Activated CD4-positive, CD25-positive, alpha-beta regulatory T cell treated with anti-CD3 and anti-CD28 coated beads, Interleukin-2, amount 50 U/mL, for 72 hours (primary cell): Measurements from ENCODE around the gene WFS1.

Experiments used
- DNase-seq: peaks from one replicate; pipeline ENCODE4 v3.0.0; 2021

The WFS1 gene

GRCh38 chr4:6280365-6280996 lies 10.8 kb downstream of the WFS1 start:
- no peak for DNase-seq

- DNase-seq: no peak
These were observed 12.0 kb downstream of the WFS1 start for GRCh38 chr4:6281436-6282313.

- no peak for DNase-seq
These were observed 12.7 kb downstream of the WFS1 start for GRCh38 chr4:6282314-6282771.

GRCh38 chr4:6283282-6283681 lies 13.6 kb downstream of the WFS1 start:
- DNase-seq: no peak

- no peak for DNase-seq
These were observed 17.6 kb downstream of the WFS1 start for GRCh38 chr4:6287017-6287788.

- no peak for DNase-seq
These were observed 18.7 kb downstream of the WFS1 start for GRCh38 chr4:6288342-6288741.

GRCh38 chr4:6288871-6289270 lies 19.2 kb downstream of the WFS1 start:
- no peak for DNase-seq

GRCh38 chr4:6290256-6290655 lies 20.6 kb downstream of the WFS1 start:
- DNase-seq: no peak

GRCh38 chr4:6290769-6291547 lies 21.3 kb downstream of the WFS1 start:
- DNase-seq: no peak

GRCh38 chr4:6291784-6292297 lies 22.2 kb downstream of the WFS1 start:
- DNase-seq: no peak

- DNase-seq: no peak
These were observed 22.9 kb downstream of the WFS1 start for GRCh38 chr4:6292376-6293096.

GRCh38 chr4:6293097-6293445 lies 23.4 kb downstream of the WFS1 start:
- no peak for DNase-seq

GRCh38 chr4:6293661-6294060 lies 24.0 kb downstream of the WFS1 start:
- DNase-seq: no peak

- DNase-seq: no peak
These were observed 25.2 kb downstream of the WFS1 start for GRCh38 chr4:6294705-6295421.

GRCh38 chr4:6295495-6295894 lies 25.8 kb downstream of the WFS1 start:
- DNase-seq: no peak

GRCh38 chr4:6296026-6296425 lies 26.4 kb downstream of the WFS1 start:
- DNase-seq: no peak

- DNase-seq: no peak
These were observed 27.7 kb downstream of the WFS1 start for GRCh38 chr4:6297266-6297815.

- DNase-seq: no peak
These were observed 28.4 kb downstream of the WFS1 start for GRCh38 chr4:6298035-6298434.

- no peak for DNase-seq
These were observed 29.2 kb downstream of the WFS1 start for GRCh38 chr4:6298852-6299251.

- DNase-seq: no peak
These were observed 30.2 kb downstream of the WFS1 start for GRCh38 chr4:6299875-6300274.

- DNase-seq: no peak
These were observed 30.7 kb downstream of the WFS1 start for GRCh38 chr4:6300359-6300758.
